Panc1 (cell line): ENCODE measurements around the gene C11orf68. TPM values are rescaled to one million over a fixed set of nuclear protein-coding genes. Genes with fewer than 3 reads are reported as not detected.

Experiments used
- ATAC-seq: fragments of 200-7000 bp; cut with Tn5 transposase; 2 replicates; pipeline ENCODE4 v1.9.1; 2020; ENCODE audit warnings: mild to moderate bottlenecking, moderate library complexity
- BruUV-seq: library from RNA; stranded (reverse); fragments of 400-500 nt; replicated peaks from 2 replicates; lab custom pipeline; 2021; lab: Mats Ljungman, UMichigan
- CTCF ChIA-PET: fragments of 300-600 bp; sonication (Branson Sonifier 250); formaldehyde crosslinking; loops from one replicate; lab custom pipeline; 2022; ENCODE audit warnings: antibody characterized with exemption; lab: Charles Lee
- POLR2A ChIA-PET: fragments of 300-600 bp; sonication (Branson Sonifier 250); formaldehyde crosslinking; loops from one replicate; lab custom pipeline; 2022; ENCODE audit warnings: antibody characterized with exemption; lab: Charles Lee
- DNase-seq: peaks from one replicate; pipeline ENCODE4 v3.0.0-alpha.2; 2010; ENCODE audit warnings: low read depth, low spot score
- H3K27ac ChIP-seq: 2 replicates; pipeline ENCODE4 v1.5.1; 2011; ENCODE audit warnings: mild to moderate bottlenecking, low read length, inconsistent platforms
- H3K27me3 ChIP-seq: fragments of 200-500 bp; sonication (Bioruptor generic); 2 replicates; pipeline ENCODE4 v1.6.0; 2014; ENCODE audit warnings: low read length, inconsistent platforms; ENCODE audit not compliant: control insufficient read depth, insufficient read depth
- H3K36me3 ChIP-seq: fragments of 200-500 bp; sonication (Bioruptor generic); 2 replicates; pipeline ENCODE4 v1.5.1; 2014; ENCODE audit warnings: inconsistent platforms, mild to moderate bottlenecking, low read length, moderate library complexity; ENCODE audit not compliant: control insufficient read depth, insufficient read depth
- H3K4me1 ChIP-seq: 2 replicates; pipeline ENCODE4 v1.5.1; 2011; ENCODE audit warnings: inconsistent platforms, mild to moderate bottlenecking, low read length, moderate library complexity; ENCODE audit not compliant: control insufficient read depth, insufficient read depth
- H3K4me3 ChIP-seq, 2 experiments: 2 replicates each; pipeline ENCODE4 v1.5.1; 2011 to 2012; ENCODE audit warnings: low read depth in 2 of 2, low read length in 2 of 2, mild to moderate bottlenecking in 2 of 2, inconsistent platforms in 1 of 2, moderate library complexity in 1 of 2
- H3K9me3 ChIP-seq: fragments of 200-500 bp; sonication (Bioruptor generic); 2 replicates; pipeline ENCODE4 v1.5.1; 2014; ENCODE audit warnings: low read depth, mild to moderate bottlenecking, inconsistent platforms, low read length, moderate library complexity; ENCODE audit not compliant: control insufficient read depth, insufficient read depth
- POLR2AphosphoS5 ChIP-seq: IDR thresholded peaks from 2 replicates; pipeline ENCODE4 v1.6.1; 2012; ENCODE audit warnings: mild to moderate bottlenecking, low read depth, low read length, moderate library complexity
- SIN3A ChIP-seq: IDR thresholded peaks from 2 replicates; pipeline ENCODE4 v1.6.1; 2012; ENCODE audit warnings: low read depth, mild to moderate bottlenecking, low read length, moderate library complexity, borderline replicate concordance; ENCODE audit not compliant: insufficient read depth
- TCF7L2 ChIP-seq: IDR thresholded peaks from 2 replicates; pipeline ENCODE4 v1.6.1; 2011; ENCODE audit warnings: mild to moderate bottlenecking, low read depth, low read length, inconsistent platforms
- in situ Hi-C: cut with HindIII; loops from 2 replicates; pipeline ENCODE4 v1.10.0; 2016; ENCODE audit warnings: low sequenced_read_pairs, low pct_unique_long_range_greater_than_20kb
- intact Hi-C: fragments of 100-400 bp; cut with micrococcal nuclease; formaldehyde crosslinking; loops from one replicate; pipeline ENCODE4 v1.10.0; 2022; ENCODE audit not compliant: unreplicated experiment
- total RNA-seq: library from RNA; stranded (reverse); gene quantifications from one replicate; pipeline ENCODE4 v1.2.1, GENCODE V29; 2021; ENCODE audit not compliant: unreplicated experiment
- TF ChIP-seq, protein P1 (sequence below), 2 experiments: IDR thresholded peaks; 2 replicates each; pipeline ENCODE4 v1.6.1; 2011 to 2012; ENCODE audit warnings: low read depth in 2 of 2, control low read depth in 1 of 2, low read length in 1 of 2, mild to moderate bottlenecking in 1 of 2, moderate library complexity in 1 of 2; ENCODE audit not compliant: insufficient read depth in 1 of 2
- TF ChIP-seq, protein P2 (sequence below): fragments of 450-650 bp; IDR thresholded peaks from 2 replicates; pipeline ENCODE4 v1.5.1; 2017; ENCODE audit warnings: mild to moderate bottlenecking

C11orf68 gene
- total RNA-seq, 1 experiment from 2014 or later = 84.7 TPM

GRCh38 chr11:65942531-65942930, 23.7 kb upstream of the C11orf68 start:
- H3K36me3 ChIP-seq = no peaks in the 10 kb centered on the region
- in situ Hi-C loops (no loop called here), intact Hi-C loops (no loop called here)
- ChIA-PET POLR2A (interaction anchor here (0.6 kb wide), 1 partner anchor 215 kb away, joined by 5 read pairs; no protein-coding TSS in a partner anchor), CTCF (interaction anchor here (0.6 kb wide), 2 partner anchors 102 to 198 kb away, joined by 4 to 12 read pairs; no protein-coding TSS in a partner anchor)
- H3K27ac ChIP-seq = no peak overlapping the region
- no peaks in the 10 kb centered on the region for H3K9me3 ChIP-seq
- BruUV-seq = no TSS peak
- TF ChIP-seq TCF7L2 = no peak
- TF ChIP-seq, protein P1, sequence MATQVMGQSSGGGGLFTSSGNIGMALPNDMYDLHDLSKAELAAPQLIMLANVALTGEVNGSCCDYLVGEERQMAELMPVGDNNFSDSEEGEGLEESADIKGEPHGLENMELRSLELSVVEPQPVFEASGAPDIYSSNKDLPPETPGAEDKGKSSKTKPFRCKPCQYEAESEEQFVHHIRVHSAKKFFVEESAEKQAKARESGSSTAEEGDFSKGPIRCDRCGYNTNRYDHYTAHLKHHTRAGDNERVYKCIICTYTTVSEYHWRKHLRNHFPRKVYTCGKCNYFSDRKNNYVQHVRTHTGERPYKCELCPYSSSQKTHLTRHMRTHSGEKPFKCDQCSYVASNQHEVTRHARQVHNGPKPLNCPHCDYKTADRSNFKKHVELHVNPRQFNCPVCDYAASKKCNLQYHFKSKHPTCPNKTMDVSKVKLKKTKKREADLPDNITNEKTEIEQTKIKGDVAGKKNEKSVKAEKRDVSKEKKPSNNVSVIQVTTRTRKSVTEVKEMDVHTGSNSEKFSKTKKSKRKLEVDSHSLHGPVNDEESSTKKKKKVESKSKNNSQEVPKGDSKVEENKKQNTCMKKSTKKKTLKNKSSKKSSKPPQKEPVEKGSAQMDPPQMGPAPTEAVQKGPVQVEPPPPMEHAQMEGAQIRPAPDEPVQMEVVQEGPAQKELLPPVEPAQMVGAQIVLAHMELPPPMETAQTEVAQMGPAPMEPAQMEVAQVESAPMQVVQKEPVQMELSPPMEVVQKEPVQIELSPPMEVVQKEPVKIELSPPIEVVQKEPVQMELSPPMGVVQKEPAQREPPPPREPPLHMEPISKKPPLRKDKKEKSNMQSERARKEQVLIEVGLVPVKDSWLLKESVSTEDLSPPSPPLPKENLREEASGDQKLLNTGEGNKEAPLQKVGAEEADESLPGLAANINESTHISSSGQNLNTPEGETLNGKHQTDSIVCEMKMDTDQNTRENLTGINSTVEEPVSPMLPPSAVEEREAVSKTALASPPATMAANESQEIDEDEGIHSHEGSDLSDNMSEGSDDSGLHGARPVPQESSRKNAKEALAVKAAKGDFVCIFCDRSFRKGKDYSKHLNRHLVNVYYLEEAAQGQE (IDR thresholded peaks at IDR 0.05; ENCODE audit: insufficient read depth in 1 of 2, low read depth in 2 of 2, low read length in 1 of 2) = no peak
- no peak for TF ChIP-seq POLR2AphosphoS5
- TF ChIP-seq, protein P2, sequence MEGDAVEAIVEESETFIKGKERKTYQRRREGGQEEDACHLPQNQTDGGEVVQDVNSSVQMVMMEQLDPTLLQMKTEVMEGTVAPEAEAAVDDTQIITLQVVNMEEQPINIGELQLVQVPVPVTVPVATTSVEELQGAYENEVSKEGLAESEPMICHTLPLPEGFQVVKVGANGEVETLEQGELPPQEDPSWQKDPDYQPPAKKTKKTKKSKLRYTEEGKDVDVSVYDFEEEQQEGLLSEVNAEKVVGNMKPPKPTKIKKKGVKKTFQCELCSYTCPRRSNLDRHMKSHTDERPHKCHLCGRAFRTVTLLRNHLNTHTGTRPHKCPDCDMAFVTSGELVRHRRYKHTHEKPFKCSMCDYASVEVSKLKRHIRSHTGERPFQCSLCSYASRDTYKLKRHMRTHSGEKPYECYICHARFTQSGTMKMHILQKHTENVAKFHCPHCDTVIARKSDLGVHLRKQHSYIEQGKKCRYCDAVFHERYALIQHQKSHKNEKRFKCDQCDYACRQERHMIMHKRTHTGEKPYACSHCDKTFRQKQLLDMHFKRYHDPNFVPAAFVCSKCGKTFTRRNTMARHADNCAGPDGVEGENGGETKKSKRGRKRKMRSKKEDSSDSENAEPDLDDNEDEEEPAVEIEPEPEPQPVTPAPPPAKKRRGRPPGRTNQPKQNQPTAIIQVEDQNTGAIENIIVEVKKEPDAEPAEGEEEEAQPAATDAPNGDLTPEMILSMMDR = no peak
- TF ChIP-seq SIN3A = no peak
- H3K4me1 ChIP-seq = no peaks in the 10 kb centered on the region
- H3K4me3 ChIP-seq = no peak overlapping the region
- DNase-seq (no peak), ATAC-seq (no peak)
- H3K27me3 ChIP-seq = no peaks in the 10 kb centered on the region

DNA sequence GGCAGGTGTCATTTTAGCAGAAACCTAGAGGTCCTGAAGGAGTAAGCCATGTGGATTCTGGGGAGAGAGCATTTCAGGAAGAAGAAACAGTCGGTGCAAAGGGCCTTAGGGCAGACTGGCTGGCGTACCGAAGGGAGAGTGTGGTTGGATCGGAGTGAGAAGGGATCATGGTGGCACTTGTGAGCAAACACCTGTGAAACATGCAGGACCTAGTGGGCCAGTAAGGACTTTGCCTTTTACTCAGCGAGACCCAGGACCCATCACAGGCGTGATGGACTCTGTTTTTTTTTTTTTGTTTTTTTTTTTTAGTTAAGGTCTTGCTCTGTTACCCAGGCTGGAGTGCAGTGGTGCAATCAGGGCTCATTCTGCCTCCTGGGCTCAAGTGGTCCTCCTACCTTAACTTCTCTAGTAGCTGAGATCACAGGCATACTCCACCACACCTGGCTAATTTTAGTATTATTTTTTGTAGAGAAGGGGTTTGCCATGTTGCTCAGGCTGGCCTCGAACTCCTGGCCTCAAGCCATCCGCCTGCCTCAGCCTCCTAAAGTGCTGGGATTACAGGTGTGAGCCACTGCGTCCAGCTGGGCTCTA, 23.0 kb upstream of the C11orf68 start:
- Histone ChIP-seq H3K27ac (no peak overlapping the region), H3K4me3 (no peak overlapping the region), H3K27me3 (no peaks in the 10 kb centered on the region), H3K9me3 (no peaks in the 10 kb centered on the region), H3K36me3 (no peaks in the 10 kb centered on the region), H3K4me1 (no peaks in the 10 kb centered on the region)
- no peak; the same call in 1 of the 2 replicates for ATAC-seq
- ChIA-PET POLR2A (interaction anchor here (0.6 kb wide), 1 partner anchor 214 kb away, joined by 5 read pairs; no protein-coding TSS in a partner anchor), CTCF (interaction anchor here (0.6 kb wide), 1 partner anchor 103 kb away, joined by 12 read pairs; no protein-coding TSS in a partner anchor)
- in situ Hi-C loops = no loop called here
- intact Hi-C loops = no loop called here
- no peak for TF ChIP-seq POLR2AphosphoS5
- no peak for TF ChIP-seq SIN3A
- no peak for TF ChIP-seq TCF7L2
- TF ChIP-seq, protein P2 = no peak
- TF ChIP-seq, protein P1 (IDR thresholded peaks at IDR 0.05; ENCODE audit: insufficient read depth in 1 of 2, low read depth in 2 of 2, low read length in 1 of 2) = no peak
- DNase-seq = no peak
- BruUV-seq = no TSS peak
